ENCODE measurements around the gene RFX4. TPM values are rescaled to one million over a fixed set of nuclear protein-coding genes. Genes with fewer than 3 reads are reported as not detected.
A peak's percentile ranks its signal among the peaks of the same experiment; 100 is the strongest.

RFX4 gene
- total RNA-seq, 2 donors from 2014 or later = not detected

- peaks cover 61% of the 10 kb centered on the region for H3K27me3 Mint-ChIP-seq
- H3K4me1 Mint-ChIP-seq = peaks cover 10% of the 10 kb centered on the region
- ATAC-seq (replicated peaks) = no peak
- H3K9me3 Mint-ChIP-seq = no peaks in the 10 kb centered on the region
- H3K27ac Mint-ChIP-seq = no peak overlapping the region
- H3K36me3 Mint-ChIP-seq (ENCODE audit: low read depth) = no peaks in the 10 kb centered on the region
- peak overlapping the region; percentile 55 for H3K4me3 Mint-ChIP-seq
Measured at GRCh38 chr12:106585105-106585520, 2.3 kb downstream of the RFX4 start.

- peak overlapping the region; percentile 55 for H3K4me3 Mint-ChIP-seq
- peaks cover 62% of the 10 kb centered on the region for H3K27me3 Mint-ChIP-seq
- peaks cover 10% of the 10 kb centered on the region for H3K4me1 Mint-ChIP-seq
- no peak for ATAC-seq (replicated peaks)
- no peaks in the 10 kb centered on the region for H3K36me3 Mint-ChIP-seq (ENCODE audit: low read depth)
- H3K27ac Mint-ChIP-seq = no peak overlapping the region
- no peaks in the 10 kb centered on the region for H3K9me3 Mint-ChIP-seq
Measured at GRCh38 chr12:106585521-106586277, 2.9 kb downstream of the RFX4 start.

GRCh38 chr12:106586278-106586802 is 3.5 kb downstream of the RFX4 start:
- H3K27ac Mint-ChIP-seq = no peak overlapping the region
- no peaks in the 10 kb centered on the region for H3K9me3 Mint-ChIP-seq
- H3K27me3 Mint-ChIP-seq = peaks cover 60% of the 10 kb centered on the region
- no peak overlapping the region for H3K4me3 Mint-ChIP-seq
- no peaks in the 10 kb centered on the region for H3K36me3 Mint-ChIP-seq (ENCODE audit: low read depth)
- peaks cover 10% of the 10 kb centered on the region for H3K4me1 Mint-ChIP-seq
- no peak for ATAC-seq (replicated peaks)

- H3K36me3 Mint-ChIP-seq (ENCODE audit: low read depth) = no peaks in the 10 kb centered on the region
- no peak overlapping the region for H3K27ac Mint-ChIP-seq
- peaks cover 61% of the 10 kb centered on the region for H3K27me3 Mint-ChIP-seq
- no peak overlapping the region for H3K4me3 Mint-ChIP-seq
- H3K4me1 Mint-ChIP-seq = peaks cover 6% of the 10 kb centered on the region
- H3K9me3 Mint-ChIP-seq = no peaks in the 10 kb centered on the region
- no peak for ATAC-seq (replicated peaks)
Measured at GRCh38 chr12:106586803-106587684, 4.2 kb downstream of the RFX4 start.

GRCh38 chr12:106588771-106589170 is 6.0 kb downstream of the RFX4 start:
- Mint-ChIP-seq H3K27me3 (peaks cover 59% of the 10 kb centered on the region), H3K27ac (no peak overlapping the region), H3K36me3 (ENCODE audit: low read depth) (no peaks in the 10 kb centered on the region), H3K9me3 (no peaks in the 10 kb centered on the region), H3K4me1 (peaks cover 4% of the 10 kb centered on the region), H3K4me3 (no peak overlapping the region)
- ATAC-seq (replicated peaks) = no peak

GRCh38 chr12:106590601-106591000 is 7.8 kb downstream of the RFX4 start:
- Mint-ChIP-seq H3K27ac (no peak overlapping the region), H3K9me3 (no peaks in the 10 kb centered on the region), H3K4me3 (no peak overlapping the region), H3K36me3 (ENCODE audit: low read depth) (no peaks in the 10 kb centered on the region), H3K4me1 (peaks cover under 1% of the 10 kb centered on the region), H3K27me3 (peaks cover 50% of the 10 kb centered on the region)
- ATAC-seq (replicated peaks) = no peak

GRCh38 chr12:106594447-106594846 is 11.6 kb downstream of the RFX4 start:
- Mint-ChIP-seq H3K4me1 (no peaks in the 10 kb centered on the region), H3K36me3 (ENCODE audit: low read depth) (no peaks in the 10 kb centered on the region), H3K27ac (no peak overlapping the region), H3K9me3 (no peaks in the 10 kb centered on the region), H3K4me3 (no peak overlapping the region), H3K27me3 (peaks cover 40% of the 10 kb centered on the region)
- ATAC-seq (replicated peaks) = no peak

GRCh38 chr12:106595268-106595667 is 12.5 kb downstream of the RFX4 start:
- no peak for ATAC-seq (replicated peaks)
- H3K36me3 Mint-ChIP-seq (ENCODE audit: low read depth) = no peaks in the 10 kb centered on the region
- peaks cover 37% of the 10 kb centered on the region for H3K27me3 Mint-ChIP-seq
- no peaks in the 10 kb centered on the region for H3K9me3 Mint-ChIP-seq
- no peak overlapping the region for H3K4me3 Mint-ChIP-seq
- H3K27ac Mint-ChIP-seq = no peak overlapping the region
- no peaks in the 10 kb centered on the region for H3K4me1 Mint-ChIP-seq

- H3K36me3 Mint-ChIP-seq (ENCODE audit: low read depth) = no peaks in the 10 kb centered on the region
- no peaks in the 10 kb centered on the region for H3K9me3 Mint-ChIP-seq
- no peak overlapping the region for H3K27ac Mint-ChIP-seq
- no peaks in the 10 kb centered on the region for H3K4me1 Mint-ChIP-seq
- no peak overlapping the region for H3K4me3 Mint-ChIP-seq
- no peak for ATAC-seq (replicated peaks)
- peaks cover 22% of the 10 kb centered on the region for H3K27me3 Mint-ChIP-seq
Measured at GRCh38 chr12:106598003-106598402, 15.2 kb downstream of the RFX4 start.

GRCh38 chr12:106599302-106599701 is 16.5 kb downstream of the RFX4 start:
- Mint-ChIP-seq H3K4me1 (no peaks in the 10 kb centered on the region), H3K27me3 (peaks cover 16% of the 10 kb centered on the region), H3K27ac (no peak overlapping the region), H3K4me3 (no peak overlapping the region), H3K36me3 (ENCODE audit: low read depth) (no peaks in the 10 kb centered on the region), H3K9me3 (no peaks in the 10 kb centered on the region)
- ATAC-seq (replicated peaks) = no peak

GRCh38 chr12:106600503-106600902 is 17.7 kb downstream of the RFX4 start:
- no peaks in the 10 kb centered on the region for H3K36me3 Mint-ChIP-seq (ENCODE audit: low read depth)
- H3K9me3 Mint-ChIP-seq = no peaks in the 10 kb centered on the region
- no peak for ATAC-seq (replicated peaks)
- no peaks in the 10 kb centered on the region for H3K4me1 Mint-ChIP-seq
- no peak overlapping the region for H3K27ac Mint-ChIP-seq
- peaks cover 13% of the 10 kb centered on the region for H3K27me3 Mint-ChIP-seq
- H3K4me3 Mint-ChIP-seq = no peak overlapping the region

- Mint-ChIP-seq H3K4me3 (no peak overlapping the region), H3K27ac (no peak overlapping the region), H3K9me3 (no peaks in the 10 kb centered on the region), H3K4me1 (no peaks in the 10 kb centered on the region), H3K36me3 (ENCODE audit: low read depth) (no peaks in the 10 kb centered on the region), H3K27me3 (peaks cover 13% of the 10 kb centered on the region)
- ATAC-seq (replicated peaks) = no peak
Measured at GRCh38 chr12:106601031-106601430, 18.2 kb downstream of the RFX4 start.

GRCh38 chr12:106601496-106601895 is 18.7 kb downstream of the RFX4 start:
- Mint-ChIP-seq H3K4me1 (no peaks in the 10 kb centered on the region), H3K9me3 (no peaks in the 10 kb centered on the region), H3K27me3 (peaks cover 16% of the 10 kb centered on the region), H3K4me3 (no peak overlapping the region), H3K36me3 (ENCODE audit: low read depth) (no peaks in the 10 kb centered on the region), H3K27ac (no peak overlapping the region)
- ATAC-seq (replicated peaks) = no peak

GRCh38 chr12:106602076-106602475 is 19.3 kb downstream of the RFX4 start:
- peaks cover 20% of the 10 kb centered on the region for H3K27me3 Mint-ChIP-seq
- no peaks in the 10 kb centered on the region for H3K9me3 Mint-ChIP-seq
- H3K27ac Mint-ChIP-seq = no peak overlapping the region
- H3K36me3 Mint-ChIP-seq (ENCODE audit: low read depth) = no peaks in the 10 kb centered on the region
- H3K4me3 Mint-ChIP-seq = no peak overlapping the region
- no peaks in the 10 kb centered on the region for H3K4me1 Mint-ChIP-seq
- ATAC-seq (replicated peaks) = no peak

- no peaks in the 10 kb centered on the region for H3K36me3 Mint-ChIP-seq (ENCODE audit: low read depth)
- H3K9me3 Mint-ChIP-seq = no peaks in the 10 kb centered on the region
- H3K27me3 Mint-ChIP-seq = peaks cover 14% of the 10 kb centered on the region
- H3K27ac Mint-ChIP-seq = no peak overlapping the region
- H3K4me3 Mint-ChIP-seq = no peak overlapping the region
- H3K4me1 Mint-ChIP-seq = no peaks in the 10 kb centered on the region
- ATAC-seq (replicated peaks) = no peak
Measured at GRCh38 chr12:106605254-106605653, 22.4 kb downstream of the RFX4 start.

Measured in activated T-helper 17 cell treated with anti-CD3 and anti-CD28 coated beads, Interleukin-2, amount 50 U/mL, for 72 hours (primary cell).